ENCODE results near the gene WBP4. TPM values are rescaled to one million over a fixed set of nuclear protein-coding genes. Genes with fewer than 3 reads are reported as not detected.

WBP4 gene
- total and polyA plus RNA-seq, 2 of the 4 experiments (the other 2 are of a cell fraction): 4.3 to 11.0 TPM

DNA sequence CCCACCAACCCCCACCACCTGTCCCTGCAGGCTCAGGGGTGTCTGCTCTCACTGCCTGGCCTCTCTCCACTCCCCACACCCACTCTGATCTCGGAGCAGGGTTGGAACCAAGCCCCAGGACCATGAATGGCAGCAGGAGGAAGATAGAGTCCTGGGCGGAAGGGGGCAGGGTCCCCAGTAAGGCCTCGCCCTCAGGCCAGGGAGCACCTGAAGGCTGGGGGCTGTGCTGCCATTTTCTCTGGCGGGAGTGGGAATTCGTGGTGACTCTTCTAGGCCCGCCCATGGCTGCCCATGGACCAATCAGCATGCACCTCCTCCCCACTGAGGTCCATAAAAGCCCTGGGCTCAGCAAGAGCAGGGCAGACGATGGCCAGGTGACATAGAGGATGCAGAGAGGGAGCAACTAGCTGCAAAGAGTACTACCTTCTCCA, 46.3 kb downstream of the WBP4 start:
- H3K9me3 ChIP-seq (ENCODE audit: control insufficient read depth, insufficient read depth, low read length): no peaks in the 10 kb centered on the region
- H2BK120ac ChIP-seq (ENCODE audit: low read depth, low read length): no peak overlapping the region
- H3K56ac ChIP-seq (ENCODE audit: extremely low read depth, insufficient read depth, low read length): no peak overlapping the region
- no peak overlapping the region for H3K23ac ChIP-seq (ENCODE audit: low read depth, low read length)
- no peaks in the 10 kb centered on the region for H4K20me1 ChIP-seq (ENCODE audit: insufficient read depth, low read length)
- CTCF ChIA-PET: no interaction called here
- no peak overlapping the region for H3K18ac ChIP-seq (ENCODE audit: low read depth, low read length)
- H4K8ac ChIP-seq (ENCODE audit: low read depth in 2 of 2, low read length in 2 of 2): no peak overlapping the region
- H2BK20ac ChIP-seq (ENCODE audit: low read depth, low read length): no peak overlapping the region
- ATAC-seq (ENCODE audit: low read depth) (no peak), DNase-seq (no peak)
- BruUV-seq (replicated peaks): no TSS peak
- H3K79me1 ChIP-seq (ENCODE audit: low read depth in 1 of 2, low read length in 2 of 2): no peaks in the 10 kb centered on the region
- no peaks in the 10 kb centered on the region for H3K27me3 ChIP-seq (ENCODE audit: control insufficient read depth, insufficient read depth, low read length)
- no peak overlapping the region for H2AK9ac ChIP-seq (replicated peaks; ENCODE audit: low read depth, low read length, poor library complexity)
- no peak overlapping the region for H2BK5ac ChIP-seq (ENCODE audit: low read depth, low read length, poor library complexity, severe bottlenecking)
- 100% methylated on average over 2 of the region's 7 CpGs; no CpG with 5 or more reads in 1 of the 2 experiments for WGBS, 2 experiments (ENCODE audit: extremely low coverage in 2 of 2, insufficient read length in 1 of 2)
- no peak overlapping the region for H3K4me2 ChIP-seq (ENCODE audit: low read depth, low read length)
- no peak overlapping the region for H3K4ac ChIP-seq (ENCODE audit: low read depth, low read length)
- H3K14ac ChIP-seq (replicated peaks; ENCODE audit: low read depth, low read length): no peak overlapping the region
- no peaks in the 10 kb centered on the region for H3K9me1 ChIP-seq (ENCODE audit: insufficient read depth, low read length)
- H2AFZ ChIP-seq (replicated peaks; ENCODE audit: low read length, poor library complexity): no peak overlapping the region
- no peak overlapping the region for H4K91ac ChIP-seq (ENCODE audit: insufficient read depth, low read depth, low read length)
- no peaks in the 10 kb centered on the region for H3K36me3 ChIP-seq (ENCODE audit: control insufficient read depth, insufficient read depth, low read length)
- H3K4me1 ChIP-seq (ENCODE audit: control insufficient read depth, insufficient read depth, low read length): no peaks in the 10 kb centered on the region
- TF ChIP-seq MAFK (IDR thresholded peaks at IDR 0.05; ENCODE audit: low read depth, low read length) (no peak), BHLHE40 (IDR thresholded peaks at IDR 0.05; ENCODE audit: low read depth, low read length) (no peak), CEBPB (IDR thresholded peaks at IDR 0.05; ENCODE audit: low read depth, low read length) (no peak), MXI1 (IDR thresholded peaks at IDR 0.05; ENCODE audit: borderline replicate concordance, low read depth, low read length) (no peak), MAZ (IDR thresholded peaks at IDR 0.05; ENCODE audit: borderline replicate concordance, low read depth, low read length) (no peak), FOS (IDR thresholded peaks at IDR 0.05; ENCODE audit: low read depth, low read length) (no peak), POLR2A (IDR thresholded peaks at IDR 0.05; ENCODE audit: low read depth, low read length) (no peak)
- TF ChIP-seq, protein P1, sequence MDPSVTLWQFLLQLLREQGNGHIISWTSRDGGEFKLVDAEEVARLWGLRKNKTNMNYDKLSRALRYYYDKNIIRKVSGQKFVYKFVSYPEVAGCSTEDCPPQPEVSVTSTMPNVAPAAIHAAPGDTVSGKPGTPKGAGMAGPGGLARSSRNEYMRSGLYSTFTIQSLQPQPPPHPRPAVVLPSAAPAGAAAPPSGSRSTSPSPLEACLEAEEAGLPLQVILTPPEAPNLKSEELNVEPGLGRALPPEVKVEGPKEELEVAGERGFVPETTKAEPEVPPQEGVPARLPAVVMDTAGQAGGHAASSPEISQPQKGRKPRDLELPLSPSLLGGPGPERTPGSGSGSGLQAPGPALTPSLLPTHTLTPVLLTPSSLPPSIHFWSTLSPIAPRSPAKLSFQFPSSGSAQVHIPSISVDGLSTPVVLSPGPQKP (IDR thresholded peaks at IDR 0.05; ENCODE audit: borderline replicate concordance, low read depth, low read length): no peak
- TF ChIP-seq, protein P2, sequence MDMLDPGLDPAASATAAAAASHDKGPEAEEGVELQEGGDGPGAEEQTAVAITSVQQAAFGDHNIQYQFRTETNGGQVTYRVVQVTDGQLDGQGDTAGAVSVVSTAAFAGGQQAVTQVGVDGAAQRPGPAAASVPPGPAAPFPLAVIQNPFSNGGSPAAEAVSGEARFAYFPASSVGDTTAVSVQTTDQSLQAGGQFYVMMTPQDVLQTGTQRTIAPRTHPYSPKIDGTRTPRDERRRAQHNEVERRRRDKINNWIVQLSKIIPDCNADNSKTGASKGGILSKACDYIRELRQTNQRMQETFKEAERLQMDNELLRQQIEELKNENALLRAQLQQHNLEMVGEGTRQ (IDR thresholded peaks at IDR 0.05; ENCODE audit: low read depth, low read length): no peak
- no peak overlapping the region for H2BK15ac ChIP-seq (ENCODE audit: low read depth, low read length)
- in situ Hi-C loops (cut with MboI; ENCODE audit: low sequenced_read_pairs): no loop called here
- H3K9ac ChIP-seq (ENCODE audit: low read depth, low read length): no peak overlapping the region
- H3K27ac ChIP-seq (ENCODE audit: insufficient read depth, low read length): no peak overlapping the region
- POLR2A ChIA-PET (ENCODE audit: unreplicated experiment): no interaction called here
- no peak overlapping the region for H3K4me3 ChIP-seq (ENCODE audit: insufficient read depth, low read depth, low read length)
- intact Hi-C loops (cut with micrococcal nuclease): no loop called here
- dilution Hi-C loops (cut with HindIII; ENCODE audit: low sequenced_read_pairs, unreplicated experiment): no loop called here
- no peak overlapping the region for H4K5ac ChIP-seq (ENCODE audit: low read depth, low read length)
- H2AK5ac ChIP-seq (ENCODE audit: low read depth, low read length): no peak overlapping the region

Data from IMR-90 (cell line).